HepG2 (cell line): Measurements from ENCODE around the gene PDK1. TPM values are rescaled to one million over a fixed set of nuclear protein-coding genes. Genes with fewer than 3 reads are reported as not detected.

Experiments
- ARNT2 ChIP-seq: sonication (generic); formaldehyde crosslinking; IDR thresholded peaks from 2 replicates; pipeline ENCODE4 v1.8.0; 2022; ENCODE audit warnings: mild to moderate bottlenecking, low read depth, missing genetic modification reagents, moderate library complexity
- ATF6 ChIP-seq: sonication (generic); formaldehyde crosslinking; conservative IDR thresholded peaks from 2 replicates; pipeline ENCODE4 v1.4.0; 2020; ENCODE audit warnings: missing genetic modification reagents
- CEBPB ChIP-seq: IDR thresholded peaks from 2 replicates; pipeline ENCODE4 v1.6.1; 2011; ENCODE audit warnings: low read depth, low read length, improper control_type of control experiment, borderline replicate concordance
- ETV6 ChIP-seq: sonication (generic); formaldehyde crosslinking; conservative IDR thresholded peaks from 2 replicates; pipeline ENCODE4 v1.4.0; 2020; ENCODE audit warnings: missing genetic modification reagents
- FOXK1 ChIP-seq: sonication (generic); formaldehyde crosslinking; IDR thresholded peaks from 2 replicates; pipeline ENCODE4 v1.4.0; 2020; ENCODE audit warnings: low read depth, missing genetic modification reagents, borderline replicate concordance
- GATAD1 ChIP-seq: IDR thresholded peaks from 2 replicates; pipeline ENCODE4 v1.6.1; 2016; ENCODE audit warnings: missing genetic modification reagents, missing compliant biosample characterization
- GATAD2A ChIP-seq: IDR thresholded peaks from 2 replicates; pipeline ENCODE4 v1.6.1; 2016
- HNF4G ChIP-seq, 2 experiments: sonication (generic) in 1 of 2; formaldehyde crosslinking in 1 of 2; IDR thresholded peaks; 2 replicates each; pipeline versions ENCODE4 v1.4.0 to v1.6.1; 2011 to 2020; ENCODE audit warnings: borderline replicate concordance in 2 of 2, low read depth in 2 of 2, mild to moderate bottlenecking in 2 of 2, low read length in 1 of 2, missing genetic modification reagents in 1 of 2, moderate library complexity in 1 of 2
- SMARCC2 ChIP-seq: fragments of 450-650 bp; IDR thresholded peaks from 2 replicates; pipeline ENCODE4 v1.6.1; 2017; ENCODE audit warnings: antibody characterized with exemption, mild to moderate bottlenecking
- ZFY ChIP-seq: sonication (generic); formaldehyde crosslinking; IDR thresholded peaks from 2 replicates; pipeline ENCODE4 v1.4.0; 2020; ENCODE audit warnings: missing genetic modification reagents
- ZNF775 ChIP-seq: sonication (generic); formaldehyde crosslinking; IDR thresholded peaks from 2 replicates; pipeline ENCODE4 v1.4.0; 2020; ENCODE audit warnings: missing genetic modification reagents, mild to moderate bottlenecking, moderate library complexity, borderline replicate concordance
- ZUFSP ChIP-seq: sonication (generic); formaldehyde crosslinking; IDR thresholded peaks from 2 replicates; pipeline ENCODE4 v1.9.0; 2021; ENCODE audit warnings: missing genetic modification reagents, mild to moderate bottlenecking, borderline replicate concordance
- polyA plus RNA-seq, 8 experiments: library from polyadenylated mRNA; depleted of rRNA in 3 of 8; stranded (reverse) in 7 of 8; unstranded in 1 of 8; fragments of >200 nt; fragmentation: Illumina TruSeq in 4 of 8; extraction: Trizol in 4 of 8; gene quantifications; 2 replicates each; pipeline versions ENCODE4 v1.2.1 to v1.2.3, GENCODE V29; 2011 to 2016; ENCODE audit warnings: low read depth in 4 of 8, missing spikeins in 1 of 8, mixed read lengths in 1 of 8; ENCODE audit not compliant: insufficient read depth in 1 of 8
- total RNA-seq, 5 experiments: library from RNA; depleted of rRNA; stranded (reverse); fragments of >200 nt; fragmentation: Illumina TruSeq; extraction: Trizol; gene quantifications; 2 replicates each; pipeline ENCODE4 v1.2.3, GENCODE V29; 2016; ENCODE audit warnings: low read depth in 1 of 5
- TF ChIP-seq, protein P1 (sequence below): sonication (generic); formaldehyde crosslinking; IDR thresholded peaks from 2 replicates; pipeline ENCODE4 v1.4.0; 2020; ENCODE audit warnings: mild to moderate bottlenecking, low read depth, missing genetic modification reagents
- TF ChIP-seq, protein P2 (sequence below): sonication (generic); formaldehyde crosslinking; IDR thresholded peaks from 2 replicates; pipeline ENCODE4 v1.5.0; 2020; ENCODE audit warnings: mild to moderate bottlenecking, missing genetic modification reagents
- TF ChIP-seq, protein P3 (sequence below): sonication (generic); formaldehyde crosslinking; IDR thresholded peaks from 2 replicates; pipeline ENCODE4 v1.4.0; 2020; ENCODE audit warnings: missing genetic modification reagents, borderline replicate concordance
- TF ChIP-seq, protein P4 (sequence below): sonication (generic); formaldehyde crosslinking; IDR thresholded peaks from 2 replicates; pipeline ENCODE4 v1.4.0; 2020; ENCODE audit warnings: mild to moderate bottlenecking, missing genetic modification reagents, borderline replicate concordance

The PDK1 gene
- total and polyA plus RNA-seq, 2 of the 13 experiments (the other 11 are each of a cell fraction or from before 2014, with no cell fraction given): 11.9 to 96.9 TPM

DNA sequence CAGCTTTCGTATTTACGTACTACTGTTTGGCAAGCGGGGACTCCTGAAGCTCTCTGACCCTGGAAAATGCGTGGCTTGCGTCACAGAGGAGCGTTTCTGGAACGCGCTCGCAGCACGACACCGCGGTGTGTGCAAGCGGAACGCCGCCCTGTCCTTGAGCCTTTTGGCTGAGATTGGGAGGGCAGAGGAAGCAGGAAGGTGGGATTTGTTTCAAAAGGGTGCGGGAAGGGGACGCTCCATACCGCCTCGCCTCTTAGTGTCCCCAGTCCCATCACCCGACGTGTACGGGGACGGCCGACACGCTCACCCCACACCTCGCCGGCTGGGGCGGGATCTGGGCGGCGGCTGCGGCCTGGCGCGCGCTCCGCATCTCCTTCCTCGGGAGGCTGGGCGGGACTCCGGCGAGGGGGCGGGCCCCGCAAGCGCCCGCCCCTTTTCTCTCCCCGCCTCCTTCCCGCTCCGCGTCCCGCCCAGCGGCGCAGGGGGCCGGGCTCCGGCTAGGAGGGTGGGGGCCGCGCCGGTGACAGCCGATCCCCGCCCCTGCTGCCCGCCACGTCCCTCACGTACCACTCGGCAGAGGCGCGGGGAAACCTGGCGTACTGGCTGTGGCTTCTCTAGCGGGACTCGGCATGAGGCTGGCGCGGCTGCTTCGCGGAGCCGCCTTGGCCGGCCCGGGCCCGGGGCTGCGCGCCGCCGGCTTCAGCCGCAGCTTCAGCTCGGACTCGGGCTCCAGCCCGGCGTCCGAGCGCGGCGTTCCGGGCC, at the start of gene PDK1 (continued):
- TF ChIP-seq ATF6 (peak; percentile 57; the same call in 1 of the 2 replicates), GATAD2A (CRISPR knock-in tag) (peak; percentile 74; the same call in 1 of the 2 replicates), FOXK1 (peak; percentile 62; the same call in 1 of the 2 replicates), ZUFSP (no peak), GATAD1 (CRISPR knock-in tag) (peak; percentile 43), HNF4G (IDR thresholded peaks at IDR 0.05; ENCODE audit: borderline replicate concordance, low read depth, low read length) (0 out of 2 replicates have a peak, but pooled peaks have one; percentile 4), HNF4G (CRISPR knock-in tag; IDR thresholded peaks at IDR 0.05; ENCODE audit: borderline replicate concordance, low read depth) (no peak; the same call in 1 of the 2 replicates), SMARCC2 (no peak), ZFY (CRISPR knock-in tag) (peak; percentile 10; the same call in 1 of the 2 replicates), ETV6 (CRISPR knock-in tag) (0 out of 2 replicates have a peak, but pooled peaks have one; percentile 54), ZNF775 (CRISPR knock-in tag) (no peak), CEBPB (peak; percentile 92), ARNT2 (CRISPR knock-in tag) (peak; percentile 96; the same call in 1 of the 2 replicates)
- TF ChIP-seq, protein P1, sequence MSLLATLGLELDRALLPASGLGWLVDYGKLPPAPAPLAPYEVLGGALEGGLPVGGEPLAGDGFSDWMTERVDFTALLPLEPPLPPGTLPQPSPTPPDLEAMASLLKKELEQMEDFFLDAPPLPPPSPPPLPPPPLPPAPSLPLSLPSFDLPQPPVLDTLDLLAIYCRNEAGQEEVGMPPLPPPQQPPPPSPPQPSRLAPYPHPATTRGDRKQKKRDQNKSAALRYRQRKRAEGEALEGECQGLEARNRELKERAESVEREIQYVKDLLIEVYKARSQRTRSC (CRISPR knock-in tag): peak; percentile 92
- TF ChIP-seq, protein P2, sequence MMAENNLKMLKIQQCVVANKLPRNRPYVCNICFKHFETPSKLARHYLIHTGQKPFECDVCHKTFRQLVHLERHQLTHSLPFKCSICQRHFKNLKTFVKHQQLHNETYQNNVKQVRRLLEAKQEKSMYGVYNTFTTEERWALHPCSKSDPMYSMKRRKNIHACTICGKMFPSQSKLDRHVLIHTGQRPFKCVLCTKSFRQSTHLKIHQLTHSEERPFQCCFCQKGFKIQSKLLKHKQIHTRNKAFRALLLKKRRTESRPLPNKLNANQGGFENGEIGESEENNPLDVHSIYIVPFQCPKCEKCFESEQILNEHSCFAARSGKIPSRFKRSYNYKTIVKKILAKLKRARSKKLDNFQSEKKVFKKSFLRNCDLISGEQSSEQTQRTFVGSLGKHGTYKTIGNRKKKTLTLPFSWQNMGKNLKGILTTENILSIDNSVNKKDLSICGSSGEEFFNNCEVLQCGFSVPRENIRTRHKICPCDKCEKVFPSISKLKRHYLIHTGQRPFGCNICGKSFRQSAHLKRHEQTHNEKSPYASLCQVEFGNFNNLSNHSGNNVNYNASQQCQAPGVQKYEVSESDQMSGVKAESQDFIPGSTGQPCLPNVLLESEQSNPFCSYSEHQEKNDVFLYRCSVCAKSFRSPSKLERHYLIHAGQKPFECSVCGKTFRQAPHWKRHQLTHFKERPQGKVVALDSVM (CRISPR knock-in tag): no peak; the same call in 1 of the 2 replicates
- TF ChIP-seq, protein P3, sequence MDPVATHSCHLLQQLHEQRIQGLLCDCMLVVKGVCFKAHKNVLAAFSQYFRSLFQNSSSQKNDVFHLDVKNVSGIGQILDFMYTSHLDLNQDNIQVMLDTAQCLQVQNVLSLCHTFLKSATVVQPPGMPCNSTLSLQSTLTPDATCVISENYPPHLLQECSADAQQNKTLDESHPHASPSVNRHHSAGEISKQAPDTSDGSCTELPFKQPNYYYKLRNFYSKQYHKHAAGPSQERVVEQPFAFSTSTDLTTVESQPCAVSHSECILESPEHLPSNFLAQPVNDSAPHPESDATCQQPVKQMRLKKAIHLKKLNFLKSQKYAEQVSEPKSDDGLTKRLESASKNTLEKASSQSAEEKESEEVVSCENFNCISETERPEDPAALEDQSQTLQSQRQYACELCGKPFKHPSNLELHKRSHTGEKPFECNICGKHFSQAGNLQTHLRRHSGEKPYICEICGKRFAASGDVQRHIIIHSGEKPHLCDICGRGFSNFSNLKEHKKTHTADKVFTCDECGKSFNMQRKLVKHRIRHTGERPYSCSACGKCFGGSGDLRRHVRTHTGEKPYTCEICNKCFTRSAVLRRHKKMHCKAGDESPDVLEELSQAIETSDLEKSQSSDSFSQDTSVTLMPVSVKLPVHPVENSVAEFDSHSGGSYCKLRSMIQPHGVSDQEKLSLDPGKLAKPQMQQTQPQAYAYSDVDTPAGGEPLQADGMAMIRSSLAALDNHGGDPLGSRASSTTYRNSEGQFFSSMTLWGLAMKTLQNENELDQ (CRISPR knock-in tag): 0 out of 2 replicates have a peak, but pooled peaks have one; percentile 16
- TF ChIP-seq, protein P4, sequence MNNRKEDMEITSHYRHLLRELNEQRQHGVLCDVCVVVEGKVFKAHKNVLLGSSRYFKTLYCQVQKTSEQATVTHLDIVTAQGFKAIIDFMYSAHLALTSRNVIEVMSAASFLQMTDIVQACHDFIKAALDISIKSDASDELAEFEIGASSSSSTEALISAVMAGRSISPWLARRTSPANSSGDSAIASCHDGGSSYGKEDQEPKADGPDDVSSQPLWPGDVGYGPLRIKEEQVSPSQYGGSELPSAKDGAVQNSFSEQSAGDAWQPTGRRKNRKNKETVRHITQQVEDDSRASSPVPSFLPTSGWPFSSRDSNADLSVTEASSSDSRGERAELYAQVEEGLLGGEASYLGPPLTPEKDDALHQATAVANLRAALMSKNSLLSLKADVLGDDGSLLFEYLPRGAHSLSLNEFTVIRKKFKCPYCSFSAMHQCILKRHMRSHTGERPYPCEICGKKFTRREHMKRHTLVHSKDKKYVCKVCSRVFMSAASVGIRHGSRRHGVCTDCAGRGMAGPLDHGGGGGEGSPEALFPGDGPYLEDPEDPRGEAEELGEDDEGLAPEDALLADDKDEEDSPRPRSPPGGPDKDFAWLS (CRISPR knock-in tag): no peak
